Measurements from ENCODE around the gene C1QTNF5.

Gene C1QTNF5

DNA sequence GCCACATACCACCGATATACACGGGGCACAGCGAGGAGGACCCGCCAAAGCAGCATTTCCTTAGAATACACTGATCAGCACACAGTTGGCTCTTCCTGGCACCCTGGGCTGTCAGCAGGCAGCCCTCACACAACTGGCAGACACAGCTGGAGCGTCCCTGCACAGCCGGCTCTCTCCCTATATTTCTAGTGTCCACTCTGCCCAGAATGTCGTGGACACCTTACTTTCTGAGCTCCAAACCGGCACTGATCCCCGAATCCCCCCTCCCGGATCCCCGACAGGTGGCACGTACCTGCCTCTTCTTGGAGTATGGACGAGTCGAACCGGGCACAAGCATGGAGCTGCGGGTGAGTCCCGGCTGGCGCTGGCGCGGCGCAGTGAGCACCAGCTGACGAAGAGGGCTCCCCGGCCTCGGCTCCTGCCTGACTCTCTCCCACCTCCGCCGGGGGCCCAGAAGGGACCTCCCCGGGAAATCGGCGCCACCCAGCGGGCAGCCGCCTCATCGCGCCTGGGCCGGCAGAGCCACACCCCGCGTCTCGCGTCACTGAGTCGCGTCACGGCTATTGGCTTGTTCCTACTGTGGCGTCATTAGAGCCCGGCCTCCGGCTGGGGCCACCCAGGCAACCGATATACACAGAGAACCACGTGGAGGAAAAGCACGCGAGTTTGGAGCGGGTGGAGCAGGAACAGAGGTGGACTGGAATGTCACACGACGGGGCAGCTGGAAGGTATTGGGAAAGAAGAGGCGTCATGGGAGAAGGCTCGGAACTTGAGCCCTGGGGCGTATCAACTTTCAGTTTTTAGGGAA, 40.7 kb upstream of the C1QTNF5 start, which contains the start of gene USP2:
Gene USP2 (minus strand): TSS at position 510 of the 808 bp plus-strand sequence. CDS start 8,210 bp downstream, outside the sequence.
- H3K4me3 ChIP-seq (ENCODE audit: low read depth, low read length), result peak within 1 kb of the TSS; percentile 64
- TF ChIP-seq, protein P1, sequence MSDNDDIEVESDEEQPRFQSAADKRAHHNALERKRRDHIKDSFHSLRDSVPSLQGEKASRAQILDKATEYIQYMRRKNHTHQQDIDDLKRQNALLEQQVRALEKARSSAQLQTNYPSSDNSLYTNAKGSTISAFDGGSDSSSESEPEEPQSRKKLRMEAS (IDR thresholded peaks at IDR 0.05; ENCODE audit: low read depth, low read length), result peak; percentile 100
- TF ChIP-seq POLR2A (IDR thresholded peaks at IDR 0.05; ENCODE audit: extremely low read depth, insufficient read length) (no peak), MYC (IDR thresholded peaks at IDR 0.05; ENCODE audit: low read depth, low read length) (peak; percentile 97)
- TF ChIP-seq, protein P2, sequence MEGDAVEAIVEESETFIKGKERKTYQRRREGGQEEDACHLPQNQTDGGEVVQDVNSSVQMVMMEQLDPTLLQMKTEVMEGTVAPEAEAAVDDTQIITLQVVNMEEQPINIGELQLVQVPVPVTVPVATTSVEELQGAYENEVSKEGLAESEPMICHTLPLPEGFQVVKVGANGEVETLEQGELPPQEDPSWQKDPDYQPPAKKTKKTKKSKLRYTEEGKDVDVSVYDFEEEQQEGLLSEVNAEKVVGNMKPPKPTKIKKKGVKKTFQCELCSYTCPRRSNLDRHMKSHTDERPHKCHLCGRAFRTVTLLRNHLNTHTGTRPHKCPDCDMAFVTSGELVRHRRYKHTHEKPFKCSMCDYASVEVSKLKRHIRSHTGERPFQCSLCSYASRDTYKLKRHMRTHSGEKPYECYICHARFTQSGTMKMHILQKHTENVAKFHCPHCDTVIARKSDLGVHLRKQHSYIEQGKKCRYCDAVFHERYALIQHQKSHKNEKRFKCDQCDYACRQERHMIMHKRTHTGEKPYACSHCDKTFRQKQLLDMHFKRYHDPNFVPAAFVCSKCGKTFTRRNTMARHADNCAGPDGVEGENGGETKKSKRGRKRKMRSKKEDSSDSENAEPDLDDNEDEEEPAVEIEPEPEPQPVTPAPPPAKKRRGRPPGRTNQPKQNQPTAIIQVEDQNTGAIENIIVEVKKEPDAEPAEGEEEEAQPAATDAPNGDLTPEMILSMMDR (IDR thresholded peaks at IDR 0.05; ENCODE audit: low read depth, low read length), result peak; percentile 81
- peak; percentile 96 for DNase-seq (ENCODE audit: low read depth)

DNA sequence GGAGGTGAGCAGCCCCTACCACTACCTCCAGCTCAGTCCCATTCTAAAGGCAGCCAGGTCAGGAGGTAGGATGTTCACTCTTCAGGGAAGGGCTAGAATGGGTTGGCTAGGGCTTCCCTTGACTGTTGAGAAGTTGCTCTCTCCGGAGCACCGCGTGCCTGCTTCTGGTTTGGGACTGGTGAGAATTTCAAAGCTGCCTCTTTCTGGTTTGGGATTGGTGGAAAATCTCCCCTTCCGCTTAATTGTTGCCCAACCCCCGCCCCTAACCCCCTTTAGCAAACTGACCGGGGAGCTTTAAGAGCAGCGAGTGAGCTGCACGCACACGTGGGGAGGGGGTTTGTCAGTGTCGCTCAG, 40.1 kb upstream of the C1QTNF5 start:
- peak; percentile 50 for DNase-seq (ENCODE audit: low read depth)
- TF ChIP-seq, protein P1 (IDR thresholded peaks at IDR 0.05; ENCODE audit: low read depth, low read length), result no peak
- TF ChIP-seq POLR2A (IDR thresholded peaks at IDR 0.05; ENCODE audit: extremely low read depth, insufficient read length) (no peak), MYC (IDR thresholded peaks at IDR 0.05; ENCODE audit: low read depth, low read length) (no peak)

DNA sequence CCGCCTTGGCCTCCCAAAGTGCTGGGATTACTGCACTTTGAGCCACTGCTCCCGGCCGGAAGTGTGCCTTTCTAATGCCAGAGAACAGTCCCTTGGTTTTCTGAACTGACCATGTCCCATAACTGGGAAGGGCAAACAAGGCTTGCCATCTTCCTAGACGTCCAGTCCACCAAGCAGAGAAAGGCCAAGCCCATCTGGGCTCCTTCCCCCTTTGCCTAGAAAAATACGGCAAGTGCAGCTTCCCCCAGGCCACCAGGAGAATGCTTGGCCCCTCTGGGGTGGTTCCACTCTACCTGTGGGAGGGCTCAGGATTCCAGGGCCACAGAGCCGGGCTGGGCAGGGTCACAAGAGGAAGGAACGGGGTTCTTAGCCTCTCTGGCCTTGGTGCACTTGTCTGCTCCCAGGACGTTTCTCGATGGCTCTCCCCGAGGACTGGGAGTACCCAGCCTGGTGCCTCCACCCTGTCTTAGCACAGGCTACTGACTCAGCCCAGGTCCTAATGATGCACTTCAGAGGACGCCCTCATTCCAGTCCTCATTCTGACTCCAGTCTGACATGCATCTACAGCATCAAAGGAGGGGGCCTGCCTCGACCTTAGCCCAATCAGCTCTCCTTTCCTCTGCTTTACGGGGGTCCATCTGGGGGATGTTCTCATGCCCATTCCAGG, 39.6 kb upstream of the C1QTNF5 start:
- no peak for DNase-seq (ENCODE audit: low read depth)
- TF ChIP-seq, protein P1 (IDR thresholded peaks at IDR 0.05; ENCODE audit: low read depth, low read length), result no peak
- TF ChIP-seq MYC (IDR thresholded peaks at IDR 0.05; ENCODE audit: low read depth, low read length) (no peak), POLR2A (IDR thresholded peaks at IDR 0.05; ENCODE audit: extremely low read depth, insufficient read length) (no peak)
- TF ChIP-seq, protein P2 (IDR thresholded peaks at IDR 0.05; ENCODE audit: low read depth, low read length), result no peak
- H3K4me3 ChIP-seq (ENCODE audit: low read depth, low read length), result peak overlapping the region; percentile 54

More for the DNA sequence above, 40.1 kb upstream of the C1QTNF5 start:
- H3K4me3 ChIP-seq (ENCODE audit: low read depth, low read length), result peak overlapping the region; percentile 54

DNA sequence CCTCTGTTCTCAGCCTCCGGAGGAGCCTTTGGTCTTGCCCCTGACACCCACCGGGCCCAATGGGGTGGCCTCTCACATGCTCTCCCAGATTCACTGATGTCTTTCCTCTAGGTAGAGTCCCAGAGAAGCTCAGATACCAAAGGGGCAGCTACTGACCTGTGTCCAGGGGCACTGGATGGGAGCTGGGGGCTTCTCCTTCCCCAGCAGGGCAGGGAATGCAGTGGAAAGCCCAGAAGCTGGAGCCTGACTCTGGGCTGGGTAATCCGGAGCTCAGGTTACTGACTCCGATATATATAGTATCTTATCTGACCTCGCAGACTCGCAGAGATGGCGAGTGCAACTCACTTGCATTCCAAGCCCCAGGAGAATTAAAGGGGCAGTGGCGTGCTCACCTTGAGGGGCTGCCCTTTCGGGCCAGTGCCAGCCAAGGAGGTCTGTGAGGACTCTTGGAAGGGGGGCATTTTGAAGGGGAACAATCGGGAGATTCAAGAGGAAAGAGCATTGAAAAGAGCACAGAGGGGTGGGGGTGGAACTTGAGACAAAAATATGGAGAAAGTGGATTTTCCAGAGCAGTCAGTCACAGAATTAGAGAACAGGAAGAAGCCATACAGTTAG, 38.3 kb upstream of the C1QTNF5 start:
- no peak overlapping the region for H3K4me3 ChIP-seq (ENCODE audit: low read depth, low read length)
- TF ChIP-seq, protein P1 (IDR thresholded peaks at IDR 0.05; ENCODE audit: low read depth, low read length), result no peak
- TF ChIP-seq MYC (IDR thresholded peaks at IDR 0.05; ENCODE audit: low read depth, low read length) (no peak), POLR2A (IDR thresholded peaks at IDR 0.05; ENCODE audit: extremely low read depth, insufficient read length) (no peak)
- TF ChIP-seq, protein P2 (IDR thresholded peaks at IDR 0.05; ENCODE audit: low read depth, low read length), result no peak
- DNase-seq (ENCODE audit: low read depth), result no peak

DNA sequence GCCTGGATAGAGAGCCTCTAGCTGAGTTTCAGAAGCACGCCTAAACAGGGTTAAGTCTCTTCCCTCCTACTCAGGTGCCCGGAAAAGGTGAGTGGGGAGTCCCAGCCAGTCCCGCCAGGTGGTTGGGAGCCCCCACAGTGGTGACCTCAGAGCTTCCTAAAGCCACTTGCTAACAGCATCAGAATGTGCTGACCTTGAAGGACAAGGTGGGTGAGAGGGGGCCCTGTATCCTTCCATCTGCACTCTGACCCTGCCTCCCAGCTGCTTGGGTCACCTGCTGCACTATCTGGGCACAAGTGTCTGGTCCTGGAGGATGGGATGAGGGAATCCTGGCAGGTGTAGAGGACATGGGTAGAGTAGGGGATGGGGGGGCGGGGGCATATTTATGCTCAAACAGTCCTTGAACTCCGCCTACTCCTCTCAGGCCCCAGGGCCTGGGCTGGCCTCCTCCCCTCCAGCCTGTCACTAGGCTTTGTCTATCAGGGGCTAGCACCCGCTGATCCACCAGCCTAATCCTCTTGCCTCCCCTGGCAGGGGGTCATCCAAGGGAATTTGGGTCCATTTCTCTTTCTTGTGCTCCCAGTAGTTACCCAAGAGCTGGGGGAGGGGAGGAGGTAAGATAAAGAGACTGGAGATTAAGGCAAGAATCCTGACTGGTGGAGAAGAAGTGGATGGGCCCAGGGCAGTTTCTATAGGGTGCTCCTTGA, 37.4 kb upstream of the C1QTNF5 start:
- no peak overlapping the region for H3K4me3 ChIP-seq (ENCODE audit: low read depth, low read length)
- TF ChIP-seq, protein P1 (IDR thresholded peaks at IDR 0.05; ENCODE audit: low read depth, low read length), result no peak
- TF ChIP-seq MYC (IDR thresholded peaks at IDR 0.05; ENCODE audit: low read depth, low read length) (no peak), POLR2A (IDR thresholded peaks at IDR 0.05; ENCODE audit: extremely low read depth, insufficient read length) (no peak)
- TF ChIP-seq, protein P2 (IDR thresholded peaks at IDR 0.05; ENCODE audit: low read depth, low read length), result no peak
- DNase-seq (ENCODE audit: low read depth), result no peak
